ENCODE data around the gene FBXW5. TPM values are rescaled to one million over a fixed set of nuclear protein-coding genes. Genes with fewer than 3 reads are reported as not detected.

FBXW5 gene
- total and polyA plus RNA-seq, 2 experiments from 2014 or later = 27.0 to 111 TPM

DNA sequence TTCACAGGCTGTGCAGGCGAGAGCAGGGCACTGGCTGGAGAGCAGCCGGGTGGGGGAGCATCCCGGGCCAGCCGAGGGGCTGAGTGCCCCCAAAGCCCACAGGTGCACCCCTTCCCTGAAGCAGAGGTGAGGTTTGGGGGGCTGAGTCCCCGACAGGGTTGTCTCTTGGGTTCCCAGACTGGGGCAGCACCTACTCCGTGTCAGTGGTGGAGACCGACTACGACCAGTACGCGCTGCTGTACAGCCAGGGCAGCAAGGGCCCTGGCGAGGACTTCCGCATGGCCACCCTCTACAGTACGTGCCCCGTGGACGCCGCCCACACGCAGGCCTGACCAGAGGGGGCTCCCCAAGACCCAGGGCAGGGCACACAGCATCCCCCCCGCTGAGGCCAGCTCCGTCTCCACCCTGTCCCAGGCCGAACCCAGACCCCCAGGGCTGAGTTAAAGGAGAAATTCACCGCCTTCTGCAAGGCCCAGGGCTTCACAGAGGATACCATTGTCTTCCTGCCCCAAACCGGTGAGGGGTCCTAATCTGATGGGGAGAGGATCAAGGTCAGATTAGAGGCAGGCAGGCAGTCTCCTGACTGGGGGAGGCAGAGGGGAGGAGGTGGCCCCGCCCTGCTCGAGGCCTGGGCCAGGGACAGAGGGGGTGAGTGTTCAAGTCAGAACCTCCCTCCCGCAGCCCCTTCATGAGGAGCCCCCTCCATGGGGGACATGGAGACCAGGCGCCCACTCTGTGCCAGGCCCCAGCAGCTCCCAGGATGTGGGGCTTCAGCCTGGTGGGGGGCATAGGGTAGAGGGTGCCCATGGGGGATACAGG, 35.4 kb upstream of the FBXW5 start:
- Histone ChIP-seq H3K4me1 (ENCODE audit: insufficient read depth) (no peaks in the 10 kb centered on the region; the same call in 1 of the 2 replicates), H3K27me3 (ENCODE audit: insufficient read depth) (peaks cover 14% of the 10 kb centered on the region), H4K20me1 (replicated peaks; ENCODE audit: insufficient read depth) (no peaks in the 10 kb centered on the region), H3K9me2 (ENCODE audit: insufficient read depth) (no peaks in the 10 kb centered on the region), H3K4me2 (no peak overlapping the region), H2AFZ (no peak overlapping the region), H3K27ac (ENCODE audit: low read depth) (no peak overlapping the region), H3K36me3 (ENCODE audit: insufficient read depth) (no peaks in the 10 kb centered on the region), H3K79me2 (replicated peaks; ENCODE audit: insufficient read depth) (no peaks in the 10 kb centered on the region), H3K4me3 (no peak overlapping the region), H3F3A (replicated peaks; ENCODE audit: low read depth) (no peaks in the 10 kb centered on the region)
- Mint-ChIP-seq H3K27ac (no peak overlapping the region), H3K4me3 (no peak overlapping the region), H3K36me3 (ENCODE audit: low read depth) (no peaks in the 10 kb centered on the region), H3K27me3 (ENCODE audit: insufficient read depth, low read depth, poor library complexity) (peaks cover 16% of the 10 kb centered on the region), H3K4me1 (peaks cover 2% of the 10 kb centered on the region; the same call in 2 of the 3 replicates), H3K9me3 (no peaks in the 10 kb centered on the region)
- no peak for TF ChIP-seq ZNF114 (CRISPR knock-in tag; IDR thresholded peaks at IDR 0.05)
- TF ChIP-seq CREB1 (CRISPR knock-in tag; IDR thresholded peaks at IDR 0.05; ENCODE audit: low read depth) = no peak
- TF ChIP-seq, protein P1, sequence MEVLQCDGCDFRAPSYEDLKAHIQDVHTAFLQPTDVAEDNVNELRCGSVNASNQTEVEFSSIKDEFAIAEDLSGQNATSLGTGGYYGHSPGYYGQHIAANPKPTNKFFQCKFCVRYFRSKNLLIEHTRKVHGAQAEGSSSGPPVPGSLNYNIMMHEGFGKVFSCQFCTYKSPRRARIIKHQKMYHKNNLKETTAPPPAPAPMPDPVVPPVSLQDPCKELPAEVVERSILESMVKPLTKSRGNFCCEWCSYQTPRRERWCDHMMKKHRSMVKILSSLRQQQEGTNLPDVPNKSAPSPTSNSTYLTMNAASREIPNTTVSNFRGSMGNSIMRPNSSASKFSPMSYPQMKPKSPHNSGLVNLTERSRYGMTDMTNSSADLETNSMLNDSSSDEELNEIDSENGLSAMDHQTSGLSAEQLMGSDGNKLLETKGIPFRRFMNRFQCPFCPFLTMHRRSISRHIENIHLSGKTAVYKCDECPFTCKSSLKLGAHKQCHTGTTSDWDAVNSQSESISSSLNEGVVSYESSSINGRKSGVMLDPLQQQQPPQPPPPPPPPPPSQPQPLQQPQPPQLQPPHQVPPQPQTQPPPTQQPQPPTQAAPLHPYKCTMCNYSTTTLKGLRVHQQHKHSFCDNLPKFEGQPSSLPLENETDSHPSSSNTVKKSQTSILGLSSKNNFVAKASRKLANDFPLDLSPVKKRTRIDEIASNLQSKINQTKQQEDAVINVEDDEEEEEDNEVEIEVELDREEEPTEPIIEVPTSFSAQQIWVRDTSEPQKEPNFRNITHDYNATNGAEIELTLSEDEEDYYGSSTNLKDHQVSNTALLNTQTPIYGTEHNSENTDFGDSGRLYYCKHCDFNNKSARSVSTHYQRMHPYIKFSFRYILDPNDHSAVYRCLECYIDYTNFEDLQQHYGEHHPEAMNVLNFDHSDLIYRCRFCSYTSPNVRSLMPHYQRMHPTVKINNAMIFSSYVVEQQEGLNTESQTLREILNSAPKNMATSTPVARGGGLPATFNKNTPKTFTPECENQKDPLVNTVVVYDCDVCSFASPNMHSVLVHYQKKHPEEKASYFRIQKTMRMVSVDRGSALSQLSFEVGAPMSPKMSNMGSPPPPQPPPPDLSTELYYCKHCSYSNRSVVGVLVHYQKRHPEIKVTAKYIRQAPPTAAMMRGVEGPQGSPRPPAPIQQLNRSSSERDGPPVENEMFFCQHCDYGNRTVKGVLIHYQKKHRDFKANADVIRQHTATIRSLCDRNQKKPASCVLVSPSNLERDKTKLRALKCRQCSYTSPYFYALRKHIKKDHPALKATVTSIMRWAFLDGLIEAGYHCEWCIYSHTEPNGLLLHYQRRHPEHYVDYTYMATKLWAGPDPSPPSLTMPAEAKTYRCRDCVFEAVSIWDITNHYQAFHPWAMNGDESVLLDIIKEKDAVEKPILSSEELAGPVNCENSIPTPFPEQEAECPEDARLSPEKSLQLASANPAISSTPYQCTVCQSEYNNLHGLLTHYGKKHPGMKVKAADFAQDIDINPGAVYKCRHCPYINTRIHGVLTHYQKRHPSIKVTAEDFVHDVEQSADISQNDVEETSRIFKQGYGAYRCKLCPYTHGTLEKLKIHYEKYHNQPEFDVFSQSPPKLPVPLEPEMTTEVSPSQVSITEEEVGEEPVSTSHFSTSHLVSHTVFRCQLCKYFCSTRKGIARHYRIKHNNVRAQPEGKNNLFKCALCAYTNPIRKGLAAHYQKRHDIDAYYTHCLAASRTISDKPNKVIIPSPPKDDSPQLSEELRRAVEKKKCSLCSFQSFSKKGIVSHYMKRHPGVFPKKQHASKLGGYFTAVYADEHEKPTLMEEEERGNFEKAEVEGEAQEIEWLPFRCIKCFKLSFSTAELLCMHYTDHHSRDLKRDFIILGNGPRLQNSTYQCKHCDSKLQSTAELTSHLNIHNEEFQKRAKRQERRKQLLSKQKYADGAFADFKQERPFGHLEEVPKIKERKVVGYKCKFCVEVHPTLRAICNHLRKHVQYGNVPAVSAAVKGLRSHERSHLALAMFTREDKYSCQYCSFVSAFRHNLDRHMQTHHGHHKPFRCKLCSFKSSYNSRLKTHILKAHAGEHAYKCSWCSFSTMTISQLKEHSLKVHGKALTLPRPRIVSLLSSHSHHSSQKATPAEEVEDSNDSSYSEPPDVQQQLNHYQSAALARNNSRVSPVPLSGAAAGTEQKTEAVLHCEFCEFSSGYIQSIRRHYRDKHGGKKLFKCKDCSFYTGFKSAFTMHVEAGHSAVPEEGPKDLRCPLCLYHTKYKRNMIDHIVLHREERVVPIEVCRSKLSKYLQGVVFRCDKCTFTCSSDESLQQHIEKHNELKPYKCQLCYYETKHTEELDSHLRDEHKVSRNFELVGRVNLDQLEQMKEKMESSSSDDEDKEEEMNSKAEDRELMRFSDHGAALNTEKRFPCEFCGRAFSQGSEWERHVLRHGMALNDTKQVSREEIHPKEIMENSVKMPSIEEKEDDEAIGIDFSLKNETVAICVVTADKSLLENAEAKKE (CRISPR knock-in tag; IDR thresholded peaks at IDR 0.05) = no peak
- TF ChIP-seq, protein P2, sequence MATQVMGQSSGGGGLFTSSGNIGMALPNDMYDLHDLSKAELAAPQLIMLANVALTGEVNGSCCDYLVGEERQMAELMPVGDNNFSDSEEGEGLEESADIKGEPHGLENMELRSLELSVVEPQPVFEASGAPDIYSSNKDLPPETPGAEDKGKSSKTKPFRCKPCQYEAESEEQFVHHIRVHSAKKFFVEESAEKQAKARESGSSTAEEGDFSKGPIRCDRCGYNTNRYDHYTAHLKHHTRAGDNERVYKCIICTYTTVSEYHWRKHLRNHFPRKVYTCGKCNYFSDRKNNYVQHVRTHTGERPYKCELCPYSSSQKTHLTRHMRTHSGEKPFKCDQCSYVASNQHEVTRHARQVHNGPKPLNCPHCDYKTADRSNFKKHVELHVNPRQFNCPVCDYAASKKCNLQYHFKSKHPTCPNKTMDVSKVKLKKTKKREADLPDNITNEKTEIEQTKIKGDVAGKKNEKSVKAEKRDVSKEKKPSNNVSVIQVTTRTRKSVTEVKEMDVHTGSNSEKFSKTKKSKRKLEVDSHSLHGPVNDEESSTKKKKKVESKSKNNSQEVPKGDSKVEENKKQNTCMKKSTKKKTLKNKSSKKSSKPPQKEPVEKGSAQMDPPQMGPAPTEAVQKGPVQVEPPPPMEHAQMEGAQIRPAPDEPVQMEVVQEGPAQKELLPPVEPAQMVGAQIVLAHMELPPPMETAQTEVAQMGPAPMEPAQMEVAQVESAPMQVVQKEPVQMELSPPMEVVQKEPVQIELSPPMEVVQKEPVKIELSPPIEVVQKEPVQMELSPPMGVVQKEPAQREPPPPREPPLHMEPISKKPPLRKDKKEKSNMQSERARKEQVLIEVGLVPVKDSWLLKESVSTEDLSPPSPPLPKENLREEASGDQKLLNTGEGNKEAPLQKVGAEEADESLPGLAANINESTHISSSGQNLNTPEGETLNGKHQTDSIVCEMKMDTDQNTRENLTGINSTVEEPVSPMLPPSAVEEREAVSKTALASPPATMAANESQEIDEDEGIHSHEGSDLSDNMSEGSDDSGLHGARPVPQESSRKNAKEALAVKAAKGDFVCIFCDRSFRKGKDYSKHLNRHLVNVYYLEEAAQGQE (IDR thresholded peaks at IDR 0.05; ENCODE audit: unreplicated experiment) = no peak
- TF ChIP-seq, protein P3, sequence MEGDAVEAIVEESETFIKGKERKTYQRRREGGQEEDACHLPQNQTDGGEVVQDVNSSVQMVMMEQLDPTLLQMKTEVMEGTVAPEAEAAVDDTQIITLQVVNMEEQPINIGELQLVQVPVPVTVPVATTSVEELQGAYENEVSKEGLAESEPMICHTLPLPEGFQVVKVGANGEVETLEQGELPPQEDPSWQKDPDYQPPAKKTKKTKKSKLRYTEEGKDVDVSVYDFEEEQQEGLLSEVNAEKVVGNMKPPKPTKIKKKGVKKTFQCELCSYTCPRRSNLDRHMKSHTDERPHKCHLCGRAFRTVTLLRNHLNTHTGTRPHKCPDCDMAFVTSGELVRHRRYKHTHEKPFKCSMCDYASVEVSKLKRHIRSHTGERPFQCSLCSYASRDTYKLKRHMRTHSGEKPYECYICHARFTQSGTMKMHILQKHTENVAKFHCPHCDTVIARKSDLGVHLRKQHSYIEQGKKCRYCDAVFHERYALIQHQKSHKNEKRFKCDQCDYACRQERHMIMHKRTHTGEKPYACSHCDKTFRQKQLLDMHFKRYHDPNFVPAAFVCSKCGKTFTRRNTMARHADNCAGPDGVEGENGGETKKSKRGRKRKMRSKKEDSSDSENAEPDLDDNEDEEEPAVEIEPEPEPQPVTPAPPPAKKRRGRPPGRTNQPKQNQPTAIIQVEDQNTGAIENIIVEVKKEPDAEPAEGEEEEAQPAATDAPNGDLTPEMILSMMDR (conservative IDR thresholded peaks at IDR 0.05; ENCODE audit: low read depth in 2 of 2) = no peak
- TF ChIP-seq ETS1 (IDR thresholded peaks at IDR 0.05) = no peak
- TF ChIP-seq EZH2 (IDR thresholded peaks at IDR 0.05; ENCODE audit: low read depth, unreplicated experiment) = no peak
- no peak for TF ChIP-seq STAT1 (IDR thresholded peaks at IDR 0.05; ENCODE audit: unreplicated experiment)
- TF ChIP-seq POLR2AphosphoS5 (IDR thresholded peaks at IDR 0.05; ENCODE audit: low read depth) = no peak
- TF ChIP-seq ZNF331 (CRISPR knock-in tag; IDR thresholded peaks at IDR 0.05; ENCODE audit: low read depth) = no peak
- no peak for TF ChIP-seq NANOG (IDR thresholded peaks at IDR 0.05; ENCODE audit: borderline replicate concordance)
- TF ChIP-seq EZH2phosphoT487 (IDR thresholded peaks at IDR 0.05; ENCODE audit: unreplicated experiment) = no peak
- no peak for TF ChIP-seq JUNB (IDR thresholded peaks at IDR 0.05; ENCODE audit: unreplicated experiment)
- ATAC-seq = no peak
- DNase-seq (ENCODE audit: low spot score) = no peak
